HCT116 (cell line): Measurements from ENCODE around the gene ADAMTSL2. TPM values are rescaled to one million over a fixed set of nuclear protein-coding genes. Genes with fewer than 3 reads are reported as not detected.

ENCODE experiments used
- ATAC-seq: fragments of 200-7000 bp; cut with Tn5 transposase; 2 replicates; pipeline ENCODE4 v1.9.1; 2020; ENCODE audit warnings: mild to moderate bottlenecking, moderate library complexity
- BruUV-seq: library from RNA; stranded (reverse); fragments of 400-500 nt; replicated peaks from 2 replicates; lab custom pipeline; 2021; lab: Mats Ljungman, UMichigan
- CTCF ChIA-PET: fragments of 300-600 bp; sonication (Branson Sonifier 250); formaldehyde crosslinking; loops from one replicate; lab custom pipeline; 2021; ENCODE audit warnings: antibody characterized with exemption; lab: Charles Lee
- POLR2A ChIA-PET: fragments of 300-600, 350-600 bp; sonication (Branson Sonifier 250); formaldehyde crosslinking; loops from one replicate; lab custom pipeline; 2021; ENCODE audit warnings: antibody characterized with exemption; lab: Charles Lee
- RAD21 ChIA-PET, 2 experiments: fragments of 300-600 bp; sonication (Branson Sonifier 250); formaldehyde crosslinking; loops; one replicate each; lab custom pipeline; 2023; ENCODE audit warnings: low total read pairs in 2 of 2; ENCODE audit not compliant: uncharacterized antibody in 2 of 2, unreplicated experiment in 2 of 2, low non-redundant PET in 1 of 2; lab: Charles Lee
- DNase-seq: peaks from one replicate; pipeline ENCODE4 v3.0.0-alpha.2; 2010; ENCODE audit warnings: low read depth, low spot score
- H2AFZ ChIP-seq: fragments of 200-600 bp; shearing (Covaris generic), sonication (generic); 2 replicates; pipeline ENCODE4 v1.6.1; 2017; ENCODE audit warnings: low read depth, mixed run types, mixed read lengths, antibody characterized with exemption, low read length; ENCODE audit not compliant: poor library complexity, severe bottlenecking
- H3K27ac ChIP-seq: 2 replicates; pipeline ENCODE4 v1.5.1; 2012; ENCODE audit warnings: low read depth, low read length
- H3K27me3 ChIP-seq: fragments of 200-600 bp; sonication (generic); 2 replicates; pipeline ENCODE4 v1.6.1; 2016; ENCODE audit warnings: mixed run types, low read length, mixed read lengths; ENCODE audit not compliant: insufficient read depth
- H3K36me3 ChIP-seq, 2 experiments: fragments of 200-500 bp in 1 of 2; fragments of 200-600 bp in 1 of 2; sonication (Bioruptor generic) in 1 of 2; sonication (generic) in 1 of 2; 2 replicates each; pipeline versions ENCODE4 v1.5.1 to v1.6.1; 2014 to 2016; ENCODE audit warnings: low read length in 2 of 2, inconsistent platforms in 1 of 2, mixed read lengths in 1 of 2, mixed run types in 1 of 2; ENCODE audit not compliant: insufficient read depth in 2 of 2, control insufficient read depth in 1 of 2
- H3K4me1 ChIP-seq, 2 experiments: fragments of 200-600 bp in 1 of 2; sonication (generic) in 1 of 2; 2 replicates each; pipeline versions ENCODE4 v1.5.1 to v1.6.1; 2012 to 2017; ENCODE audit warnings: low read length in 2 of 2, inconsistent platforms in 1 of 2, mild to moderate bottlenecking in 1 of 2, mixed read lengths in 1 of 2, mixed run types in 1 of 2, moderate library complexity in 1 of 2; ENCODE audit not compliant: insufficient read depth in 2 of 2, control insufficient read depth in 1 of 2
- H3K4me2 ChIP-seq: fragments of 200-600 bp; sonication (generic); 2 replicates; pipeline ENCODE4 v1.6.1; 2017; ENCODE audit warnings: mixed run types, low read length, mixed read lengths
- H3K4me3 ChIP-seq, 2 experiments: fragments of 200-600 bp in 1 of 2; sonication (generic) in 1 of 2; replicated peaks in 1 of 2; 2 replicates each; pipeline ENCODE4 v1.5.1; 2011 to 2016; ENCODE audit warnings: low read length in 2 of 2, control low read depth in 1 of 2, low read depth in 1 of 2, mild to moderate bottlenecking in 1 of 2, mixed read lengths in 1 of 2, mixed run types in 1 of 2
- H3K79me2 ChIP-seq: fragments of 200-600 bp; sonication (generic); 2 replicates; pipeline ENCODE4 v1.6.1; 2017; ENCODE audit warnings: mild to moderate bottlenecking, mixed run types, low read length, moderate library complexity, mixed read lengths; ENCODE audit not compliant: insufficient read depth
- H3K9ac ChIP-seq: fragments of 200-600 bp; sonication (generic); 2 replicates; pipeline ENCODE4 v1.6.1; 2016; ENCODE audit warnings: low read length, mixed read lengths
- H3K9me2 ChIP-seq: fragments of 200-600 bp; sonication (generic), shearing (Covaris generic); 2 replicates; pipeline ENCODE4 v1.6.1; 2017; ENCODE audit warnings: mixed run types, mild to moderate bottlenecking, moderate library complexity; ENCODE audit not compliant: insufficient read depth
- H3K9me3 ChIP-seq, 2 experiments: fragments of 200-500 bp in 1 of 2; fragments of 200-600 bp in 1 of 2; sonication (Bioruptor generic) in 1 of 2; sonication (generic) in 1 of 2; 2 replicates each; pipeline ENCODE4 v1.6.1; 2014 to 2017; ENCODE audit warnings: low read length in 2 of 2, mixed read lengths in 2 of 2, inconsistent platforms in 1 of 2, low read depth in 1 of 2, mild to moderate bottlenecking in 1 of 2, mixed run types in 1 of 2, moderate library complexity in 1 of 2; ENCODE audit not compliant: control insufficient read depth in 1 of 2, insufficient read depth in 1 of 2
- H4K20me1 ChIP-seq: fragments of 200-600 bp; sonication (generic), shearing (Covaris generic); 2 replicates; pipeline ENCODE4 v1.6.1; 2017; ENCODE audit warnings: mixed run types, mild to moderate bottlenecking, moderate library complexity; ENCODE audit not compliant: insufficient read depth
- ATF3 ChIP-seq: IDR thresholded peaks from 2 replicates; pipeline ENCODE4 v1.6.1; 2012
- CBX3 ChIP-seq: IDR thresholded peaks from 2 replicates; pipeline ENCODE4 v1.6.1; 2012; ENCODE audit warnings: low read depth
- CTCF ChIP-seq, 3 experiments: fragments of 200-600 bp in 1 of 3; sonication (generic) in 1 of 3; IDR thresholded peaks in 2 of 3; conservative IDR thresholded peaks in 1 of 3; 2 replicates each; pipeline ENCODE4 v1.5.1; 2012 to 2017; ENCODE audit warnings: low read depth in 2 of 3, low read length in 2 of 3, antibody characterized with exemption in 1 of 3, borderline replicate concordance in 1 of 3, control low read depth in 1 of 3, mild to moderate bottlenecking in 1 of 3, mixed read lengths in 1 of 3, mixed run types in 1 of 3, moderate library complexity in 1 of 3; ENCODE audit not compliant: insufficient read depth in 1 of 3
- EGR1 ChIP-seq: IDR thresholded peaks from 2 replicates; pipeline ENCODE4 v1.6.1; 2012; ENCODE audit warnings: low read depth
- EZH2 ChIP-seq: fragments of 200-600 bp; sonication (generic); IDR thresholded peaks from 2 replicates; pipeline ENCODE4 v1.6.1; 2017; ENCODE audit warnings: antibody characterized with exemption, mixed run types
- EZH2phosphoT487 ChIP-seq: fragments of 200-600 bp; IDR thresholded peaks from 2 replicates; pipeline ENCODE4 v1.6.1; 2018; ENCODE audit warnings: antibody characterized with exemption, borderline replicate concordance
- FOSL1 ChIP-seq: IDR thresholded peaks from 2 replicates; pipeline ENCODE4 v1.6.1; 2012; ENCODE audit warnings: low read depth
- JUND ChIP-seq: IDR thresholded peaks from 2 replicates; pipeline ENCODE4 v1.6.1; 2012
- MAX ChIP-seq: IDR thresholded peaks from 2 replicates; pipeline ENCODE4 v1.6.1; 2012
- POLR2AphosphoS5 ChIP-seq: IDR thresholded peaks from 2 replicates; pipeline ENCODE4 v1.6.1; 2011; ENCODE audit warnings: mild to moderate bottlenecking, low read depth, low read length, moderate library complexity
- RAD21 ChIP-seq: IDR thresholded peaks from 2 replicates; pipeline ENCODE4 v1.6.1; 2012; ENCODE audit warnings: low read depth, mild to moderate bottlenecking
- REST ChIP-seq: IDR thresholded peaks from 2 replicates; pipeline ENCODE4 v1.6.1; 2012; ENCODE audit warnings: low read depth
- SIN3A ChIP-seq: IDR thresholded peaks from 2 replicates; pipeline ENCODE4 v1.6.1; 2012; ENCODE audit warnings: low read depth
- TCF7L2 ChIP-seq: IDR thresholded peaks from 2 replicates; pipeline ENCODE4 v1.7.0; 2011; ENCODE audit warnings: borderline replicate concordance, inconsistent platforms; ENCODE audit not compliant: insufficient read depth, insufficient read length; ENCODE audit errors: extremely low read depth
- ZBTB33 ChIP-seq: IDR thresholded peaks from 2 replicates; pipeline ENCODE4 v1.6.1; 2011; ENCODE audit warnings: mild to moderate bottlenecking, low read length, moderate library complexity; ENCODE audit not compliant: insufficient replicate concordance; ENCODE audit errors: extremely low read depth
- ZFX ChIP-seq: fragments of 450-650 bp; IDR thresholded peaks from 2 replicates; pipeline ENCODE4 v1.6.1; 2017
- ZNF274 ChIP-seq: fragments of 200-500 bp; sonication (Bioruptor generic); IDR thresholded peaks from 2 replicates; pipeline ENCODE4 v1.6.1; 2014; ENCODE audit warnings: mild to moderate bottlenecking, low read depth, low read length, inconsistent platforms
- intact Hi-C: fragments of 100-400 bp; cut with micrococcal nuclease; formaldehyde crosslinking; loops from 2 replicates; pipeline ENCODE4 v1.10.0; 2022
- total RNA-seq: library from RNA; stranded (reverse); gene quantifications from one replicate; pipeline ENCODE4 v1.2.1, GENCODE V29; 2021; ENCODE audit not compliant: unreplicated experiment

ADAMTSL2 gene
- total RNA-seq, 1 experiment from 2014 or later, result not detected

GRCh38 chr9:133576875-133577736 lies 42.6 kb downstream of the ADAMTSL2 start (continued):
- no peak for TF ChIP-seq MAX
- no peak for TF ChIP-seq EZH2phosphoT487

GRCh38 chr9:133577737-133578112 lies 43.2 kb downstream of the ADAMTSL2 start:
- BruUV-seq, result no TSS peak
- ChIA-PET RAD21 (no interaction called here), POLR2A (no interaction called here), CTCF (no interaction called here)
- H3K9ac ChIP-seq, result no peak overlapping the region
- H2AFZ ChIP-seq, result no peak overlapping the region
- H3K4me3 ChIP-seq, result no peak overlapping the region
- intact Hi-C loops, result no loop called here
- H3K9me2 ChIP-seq, result no peaks in the 10 kb centered on the region
- H3K4me2 ChIP-seq, result no peak overlapping the region
- no peaks in the 10 kb centered on the region for H3K27me3 ChIP-seq
- DNase-seq (no peak), ATAC-seq (no peak)
- H3K27ac ChIP-seq, result no peak overlapping the region
- H3K9me3 ChIP-seq, result no peaks in the 10 kb centered on the region
- H3K36me3 ChIP-seq, result no peaks in the 10 kb centered on the region
- no peaks in the 10 kb centered on the region for H4K20me1 ChIP-seq
- no peaks in the 10 kb centered on the region for H3K79me2 ChIP-seq
- H3K4me1 ChIP-seq, result no peaks in the 10 kb centered on the region
- TF ChIP-seq CBX3 (no peak), FOSL1 (no peak), EZH2 (no peak), TCF7L2 (no peak), ZNF274 (no peak), JUND (no peak), ZBTB33 (no peak), ATF3 (no peak), EGR1 (no peak), REST (no peak), RAD21 (no peak), CTCF (IDR thresholded peaks at IDR 0.05 in 2 of 3, conservative IDR thresholded peaks at IDR 0.05 in 1 of 3; ENCODE audit: borderline replicate concordance in 1 of 3, insufficient read depth in 1 of 3, low read depth in 2 of 3, low read length in 2 of 3) (no peak), ZFX (no peak), POLR2AphosphoS5 (no peak), EZH2phosphoT487 (no peak), SIN3A (no peak)
